Omental fat pad (tissue), 4 donors: ENCODE data around the gene ZNF835. TPM values are rescaled to one million over a fixed set of nuclear protein-coding genes. Genes with fewer than 3 reads are reported as not detected.
A peak's percentile ranks its signal among the peaks of the same experiment; 100 is the strongest.
"Not testable (repeated sequence)": the region's sequence is repeated elsewhere in the genome, so short reads cannot be mapped to it uniquely, and the experiment has no call there.

ENCODE experiments used
- ATAC-seq: fragments of 150-250 bp; one replicate; pipeline ENCODE4 v1.9.1; 2016; ENCODE audit warnings: mild to moderate bottlenecking, moderate library complexity; ENCODE audit not compliant: low FRiP score
- DNase-seq: peaks from one replicate; pipeline ENCODE4 v3.0.0-alpha.2; 2019; ENCODE audit warnings: low spot score
- CTCF ChIP-seq, 3 donors: fragments of 450-650 bp; IDR thresholded peaks; one replicate each; pipeline ENCODE4 v1.5.1; 2016 to 2017; ENCODE audit warnings: antibody characterized with exemption in 3 of 3, mild to moderate bottlenecking in 3 of 3, moderate library complexity in 2 of 3
- total RNA-seq, 4 donors: library from RNA; depleted of rRNA; stranded (reverse); fragments of >200 nt; gene quantifications; one replicate each; pipeline ENCODE4 v1.1.0, GENCODE V29; 2016

Gene ZNF835
- total RNA-seq, 4 donors from 2014 or later, result 3.5 to 8.1 (median 5.9) TPM

GRCh38 chr19:56681702-56682101 lies 10.1 kb upstream of the ZNF835 start:
- DNase-seq, result no peak
- no peak for ATAC-seq
- TF ChIP-seq CTCF (IDR thresholded peaks at IDR 0.05), result no peak

GRCh38 chr19:56678205-56678604 lies 6.6 kb upstream of the ZNF835 start:
- no peak for DNase-seq
- no peak for TF ChIP-seq CTCF (IDR thresholded peaks at IDR 0.05)
- ATAC-seq, result no peak

- not testable (repeated sequence) for ATAC-seq, DNase-seq
These were observed 1.1 kb upstream of the ZNF835 start for GRCh38 chr19:56672610-56673009.

GRCh38 chr19:56670961-56671612 lies 470 bp downstream of the ZNF835 start:
- no peak for TF ChIP-seq CTCF (IDR thresholded peaks at IDR 0.05)
- no peak for DNase-seq
- ATAC-seq, result peak; percentile 20

GRCh38 chr19:56670401-56670960 lies 1.1 kb downstream of the ZNF835 start:
- TF ChIP-seq CTCF (IDR thresholded peaks at IDR 0.05), result no peak

GRCh38 chr19:56668676-56669075 lies 2.9 kb downstream of the ZNF835 start:
- no peak for TF ChIP-seq CTCF (IDR thresholded peaks at IDR 0.05)
- DNase-seq, result no peak

More at GRCh38 chr19:56670401-56670960, 1.1 kb downstream of the ZNF835 start:
- DNase-seq (no peak), ATAC-seq (no peak)

GRCh38 chr19:56667311-56667870 lies 4.2 kb downstream of the ZNF835 start:
- TF ChIP-seq CTCF (IDR thresholded peaks at IDR 0.05), result no peak
- no peak for ATAC-seq
- DNase-seq, result no peak

More at GRCh38 chr19:56668676-56669075, 2.9 kb downstream of the ZNF835 start:
- ATAC-seq, result no peak
